ENCODE data around the gene TEF. TPM values are rescaled to one million over a fixed set of nuclear protein-coding genes. Genes with fewer than 3 reads are reported as not detected.
A peak's percentile ranks its signal among the peaks of the same experiment; 100 is the strongest.
"Not testable (repeated sequence)": the region's sequence is repeated elsewhere in the genome, so short reads cannot be mapped to it uniquely, and the experiment has no call there.

Gene TEF
- total RNA-seq, 2 donors from 2014 or later = 2.4 to 4.0 TPM

DNA sequence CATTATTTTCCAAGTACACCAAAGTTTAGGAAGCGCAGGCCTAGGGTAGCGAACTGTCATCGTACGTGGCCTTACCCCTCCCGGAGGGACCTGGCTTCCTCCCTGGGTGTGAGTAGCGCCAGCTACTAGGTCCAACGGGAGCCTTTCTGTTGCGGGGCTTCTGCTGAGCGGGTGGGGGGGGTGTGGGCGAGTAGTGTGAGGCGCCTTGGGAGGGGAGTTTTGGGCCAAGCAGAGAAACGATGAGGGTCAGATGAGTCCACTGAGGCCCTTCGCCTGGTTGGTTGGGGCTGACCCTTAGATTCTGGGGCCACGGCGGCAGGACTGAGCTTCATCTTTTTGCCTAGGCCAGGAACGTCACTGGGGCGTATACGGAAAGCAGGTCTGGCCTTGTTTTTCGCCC, 868 bp downstream of the TEF start:
- Mint-ChIP-seq H3K9me3 (no peaks in the 10 kb centered on the region), H3K36me3 (ENCODE audit: low read depth) (no peaks in the 10 kb centered on the region), H3K4me1 (no peaks in the 10 kb centered on the region), H3K27ac (peak overlapping the region; percentile 96), H3K4me3 (peak overlapping the region; percentile 86), H3K27me3 (no peaks in the 10 kb centered on the region)
- no peak for ATAC-seq (replicated peaks)

DNA sequence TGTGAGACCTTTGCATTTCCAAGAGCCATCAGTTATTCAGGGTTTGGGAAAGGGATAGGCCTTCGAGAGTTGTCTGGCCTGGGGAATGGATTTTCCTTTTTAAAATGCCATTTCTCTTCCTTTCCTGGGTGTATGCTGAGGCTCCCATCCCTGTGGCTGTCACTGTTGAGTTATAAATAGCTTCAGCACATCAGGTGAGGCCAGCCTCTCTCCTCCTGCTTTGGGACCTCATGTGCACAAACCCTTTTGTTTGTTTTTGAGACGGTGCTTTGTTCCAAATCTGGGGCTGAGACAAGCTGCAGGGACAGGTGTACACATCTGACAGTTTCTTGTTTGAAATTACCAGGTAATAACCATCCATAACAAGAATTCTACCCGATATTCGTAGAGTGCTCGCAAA, 1.3 kb downstream of the TEF start:
- ATAC-seq (replicated peaks) = no peak
- Mint-ChIP-seq H3K27ac (peak overlapping the region; percentile 30), H3K4me3 (peak overlapping the region; percentile 86), H3K27me3 (no peaks in the 10 kb centered on the region), H3K9me3 (no peaks in the 10 kb centered on the region), H3K36me3 (ENCODE audit: low read depth) (peaks cover under 1% of the 10 kb centered on the region), H3K4me1 (no peaks in the 10 kb centered on the region)

DNA sequence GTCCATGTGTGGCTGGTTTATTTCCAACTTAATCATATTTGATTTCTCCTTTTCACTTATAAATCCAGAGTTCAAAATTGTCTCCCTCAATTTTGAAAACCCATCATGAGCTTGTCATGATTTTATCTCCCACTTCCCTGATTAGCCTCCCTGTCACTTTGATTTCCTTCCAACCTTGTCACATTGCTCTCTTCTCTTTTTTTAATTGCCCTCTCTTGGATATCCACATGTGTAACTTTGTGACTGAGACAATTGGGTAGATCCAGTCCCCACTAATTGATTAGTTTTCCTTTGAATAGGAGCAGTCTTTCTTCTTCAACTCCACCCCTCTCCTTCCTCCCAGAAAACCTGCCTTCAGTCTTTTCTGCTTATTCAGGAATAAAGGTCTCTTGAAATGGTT, 2.4 kb downstream of the TEF start:
- no peak overlapping the region for H3K27ac Mint-ChIP-seq
- H3K27me3 Mint-ChIP-seq = no peaks in the 10 kb centered on the region
- H3K36me3 Mint-ChIP-seq (ENCODE audit: low read depth) = peaks cover 8% of the 10 kb centered on the region
- ATAC-seq (replicated peaks) = no peak
- H3K9me3 Mint-ChIP-seq = no peaks in the 10 kb centered on the region
- H3K4me3 Mint-ChIP-seq = peak overlapping the region; percentile 86
- no peaks in the 10 kb centered on the region for H3K4me1 Mint-ChIP-seq

DNA sequence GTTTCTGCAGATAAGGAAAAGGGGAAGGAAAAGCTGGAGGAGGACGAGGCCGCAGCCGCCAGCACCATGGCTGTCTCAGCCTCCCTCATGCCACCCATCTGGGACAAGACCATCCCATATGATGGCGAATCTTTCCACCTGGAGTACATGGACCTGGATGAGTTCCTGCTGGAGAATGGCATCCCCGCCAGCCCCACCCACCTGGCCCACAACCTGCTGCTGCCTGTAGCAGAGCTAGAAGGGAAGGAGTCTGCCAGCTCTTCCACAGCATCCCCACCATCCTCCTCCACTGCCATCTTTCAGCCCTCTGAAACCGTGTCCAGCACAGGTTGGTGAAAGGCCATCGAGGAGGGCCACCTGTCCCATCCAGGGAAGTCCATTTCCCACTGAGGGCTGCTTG, 5.6 kb downstream of the TEF start:
- H3K4me1 Mint-ChIP-seq = no peaks in the 10 kb centered on the region
- no peak for ATAC-seq (replicated peaks)
- no peak overlapping the region for H3K27ac Mint-ChIP-seq
- H3K4me3 Mint-ChIP-seq = no peak overlapping the region
- H3K36me3 Mint-ChIP-seq (ENCODE audit: low read depth) = peaks cover 13% of the 10 kb centered on the region
- no peaks in the 10 kb centered on the region for H3K27me3 Mint-ChIP-seq
- no peaks in the 10 kb centered on the region for H3K9me3 Mint-ChIP-seq

DNA sequence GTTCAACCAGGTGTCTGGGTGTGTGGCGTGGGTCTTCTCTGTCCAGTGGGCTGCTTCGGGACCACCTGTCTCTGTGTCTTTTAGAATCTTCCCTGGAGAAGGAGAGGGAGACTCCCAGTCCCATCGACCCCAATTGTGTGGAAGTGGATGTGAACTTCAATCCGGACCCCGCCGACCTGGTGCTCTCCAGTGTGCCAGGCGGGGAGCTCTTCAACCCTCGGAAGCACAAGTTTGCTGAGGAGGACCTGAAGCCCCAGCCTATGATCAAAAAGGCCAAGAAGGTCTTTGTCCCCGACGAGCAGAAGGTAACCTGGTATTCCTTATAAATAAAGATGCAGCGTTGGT, 12.2 kb downstream of the TEF start:
- Mint-ChIP-seq H3K4me3 (no peak overlapping the region), H3K36me3 (ENCODE audit: low read depth) (peaks cover 6% of the 10 kb centered on the region), H3K4me1 (no peaks in the 10 kb centered on the region), H3K9me3 (no peaks in the 10 kb centered on the region), H3K27ac (no peak overlapping the region), H3K27me3 (no peaks in the 10 kb centered on the region)
- ATAC-seq (replicated peaks) = no peak

DNA sequence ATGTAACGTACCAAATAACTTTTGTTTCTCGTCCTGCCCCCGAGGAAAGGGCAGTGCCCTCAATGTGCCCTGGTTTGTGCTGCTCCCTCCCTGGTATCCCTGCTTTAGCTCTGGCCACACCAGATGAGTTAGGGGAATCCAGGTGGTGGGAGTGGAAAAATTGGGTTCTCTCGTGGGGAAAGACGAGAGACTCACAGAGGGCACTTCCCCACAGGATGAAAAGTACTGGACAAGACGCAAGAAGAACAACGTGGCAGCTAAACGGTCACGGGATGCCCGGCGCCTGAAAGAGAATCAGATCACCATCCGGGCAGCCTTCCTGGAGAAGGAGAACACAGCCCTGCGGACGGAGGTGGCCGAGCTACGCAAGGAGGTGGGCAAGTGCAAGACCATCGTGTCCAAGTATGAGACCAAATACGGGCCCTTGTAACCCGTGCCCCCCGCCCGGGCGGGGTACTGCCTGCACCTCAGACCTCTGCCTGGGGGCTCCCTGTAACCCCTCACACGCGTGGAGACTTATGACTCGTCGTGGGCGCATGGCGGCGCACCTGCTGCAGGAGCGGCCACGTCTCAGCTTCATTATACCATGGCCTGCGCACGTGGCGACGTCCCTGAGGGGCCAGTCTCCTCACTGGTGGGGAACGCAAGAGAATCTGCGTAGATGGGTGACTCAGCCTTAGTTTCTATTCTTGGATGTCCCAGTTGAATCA, 13.9 kb downstream of the TEF start:
- H3K4me1 Mint-ChIP-seq = no peaks in the 10 kb centered on the region
- H3K9me3 Mint-ChIP-seq = no peaks in the 10 kb centered on the region
- ATAC-seq (replicated peaks) = no peak
- H3K27me3 Mint-ChIP-seq = no peaks in the 10 kb centered on the region
- no peak overlapping the region for H3K27ac Mint-ChIP-seq
- H3K36me3 Mint-ChIP-seq (ENCODE audit: low read depth) = peaks cover 4% of the 10 kb centered on the region
- H3K4me3 Mint-ChIP-seq = no peak overlapping the region

DNA sequence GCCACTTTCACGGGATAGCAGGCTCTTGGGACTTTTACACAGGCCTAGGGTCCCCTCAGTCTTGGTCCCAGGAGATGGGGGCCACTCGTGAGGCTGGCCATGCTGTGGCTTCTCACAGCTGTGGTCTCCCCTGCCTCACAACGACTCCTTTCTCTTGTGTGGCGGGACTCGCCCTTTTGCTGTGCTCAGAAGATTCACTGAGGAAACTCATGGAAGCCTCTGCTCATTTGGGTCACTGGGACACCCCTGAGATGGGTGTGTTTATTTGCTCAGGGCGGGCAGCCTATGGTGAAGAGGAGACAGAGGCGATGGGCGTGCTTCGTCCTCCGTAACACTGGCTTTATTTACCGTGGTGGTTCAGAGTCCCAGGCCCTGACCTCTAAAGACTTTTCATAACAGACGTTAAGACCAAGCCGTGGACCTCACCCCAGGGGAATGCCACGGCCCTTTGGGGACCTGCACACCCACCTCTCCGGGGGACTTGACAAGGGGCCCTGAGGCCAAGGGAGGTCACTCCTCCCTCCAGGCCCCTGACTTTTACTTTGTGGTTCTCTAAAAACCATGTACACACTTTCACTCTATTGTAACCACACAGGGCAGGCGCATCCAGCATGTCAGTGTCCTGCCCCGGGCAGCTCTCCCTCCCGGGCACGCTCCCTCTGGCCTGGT, 15.5 kb downstream of the TEF start:
- H3K4me3 Mint-ChIP-seq = no peak overlapping the region
- no peaks in the 10 kb centered on the region for H3K36me3 Mint-ChIP-seq (ENCODE audit: low read depth)
- no peak overlapping the region for H3K27ac Mint-ChIP-seq
- no peaks in the 10 kb centered on the region for H3K27me3 Mint-ChIP-seq
- no peaks in the 10 kb centered on the region for H3K4me1 Mint-ChIP-seq
- H3K9me3 Mint-ChIP-seq = no peaks in the 10 kb centered on the region
- no peak for ATAC-seq (replicated peaks)

DNA sequence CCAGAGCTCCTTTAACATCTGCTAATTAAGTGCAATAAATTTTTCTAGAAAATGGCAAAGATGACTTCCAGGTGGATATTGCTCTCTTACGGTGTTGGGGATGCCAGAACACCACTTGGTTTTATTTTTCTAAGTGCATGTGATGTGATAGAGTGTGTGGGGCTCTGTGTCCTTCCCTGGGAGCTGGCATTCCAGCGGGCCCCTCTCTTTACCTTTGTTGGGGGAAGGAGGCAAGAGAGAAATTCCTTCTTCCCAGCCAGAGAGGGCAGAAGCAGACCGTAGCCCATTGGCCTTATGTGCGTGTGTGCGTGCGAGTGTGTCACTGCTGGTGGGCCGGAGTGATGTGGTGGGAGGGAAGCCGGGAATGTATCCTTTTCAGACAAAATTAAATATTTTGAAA, 17.2 kb downstream of the TEF start:
- ATAC-seq (replicated peaks) = no peak
- no peak overlapping the region for H3K4me3 Mint-ChIP-seq
- H3K9me3 Mint-ChIP-seq = no peaks in the 10 kb centered on the region
- no peaks in the 10 kb centered on the region for H3K36me3 Mint-ChIP-seq (ENCODE audit: low read depth)
- no peak overlapping the region for H3K27ac Mint-ChIP-seq
- H3K4me1 Mint-ChIP-seq = peaks cover 5% of the 10 kb centered on the region
- H3K27me3 Mint-ChIP-seq = no peaks in the 10 kb centered on the region

DNA sequence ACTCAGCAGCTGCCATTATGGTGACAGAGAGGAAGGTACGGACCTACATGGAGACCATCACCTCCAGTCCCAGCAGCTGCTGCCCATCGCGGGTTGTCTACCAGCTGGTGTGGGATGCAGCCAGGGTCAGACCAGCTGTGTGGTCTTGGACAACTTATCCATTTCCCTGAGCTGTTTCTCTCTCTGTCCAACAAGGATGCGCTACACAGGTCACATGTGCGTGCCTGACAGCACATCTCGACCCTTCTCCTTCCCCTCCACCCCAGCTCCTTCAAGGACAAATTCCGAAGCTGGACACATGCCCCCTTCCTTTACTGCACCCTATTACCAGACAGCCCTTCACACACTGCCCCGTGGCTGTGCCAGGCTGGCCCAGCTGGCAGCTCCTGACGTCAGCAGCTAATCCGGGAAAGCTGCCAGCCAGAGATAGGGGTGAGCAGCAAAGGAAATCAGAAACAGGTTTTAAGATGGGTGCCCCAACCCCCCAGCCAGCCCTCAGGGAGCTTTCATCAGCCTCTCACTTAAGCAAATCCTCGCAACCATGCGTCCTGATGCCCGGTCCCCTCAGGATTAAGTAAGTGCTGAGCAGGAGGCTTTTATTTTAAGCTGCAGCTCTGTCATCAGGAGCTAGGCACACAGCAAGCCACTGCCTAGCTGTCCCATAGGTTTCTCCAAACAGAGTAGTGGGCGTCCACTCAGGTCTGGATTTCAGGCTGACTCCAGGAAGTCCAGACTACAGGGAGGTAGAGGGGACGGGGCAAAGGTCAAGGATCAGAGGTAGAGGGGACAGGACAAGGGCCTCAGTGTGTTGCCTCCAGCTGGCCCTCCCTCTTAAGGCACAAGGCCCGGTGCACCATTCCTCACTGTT, 20.3 kb downstream of the TEF start:
- no peaks in the 10 kb centered on the region for H3K27me3 Mint-ChIP-seq
- H3K27ac Mint-ChIP-seq = no peak overlapping the region
- no peaks in the 10 kb centered on the region for H3K36me3 Mint-ChIP-seq (ENCODE audit: low read depth)
- no peak overlapping the region for H3K4me3 Mint-ChIP-seq
- no peak for ATAC-seq (replicated peaks)
- H3K9me3 Mint-ChIP-seq = no peaks in the 10 kb centered on the region
- H3K4me1 Mint-ChIP-seq = peaks cover 5% of the 10 kb centered on the region

DNA sequence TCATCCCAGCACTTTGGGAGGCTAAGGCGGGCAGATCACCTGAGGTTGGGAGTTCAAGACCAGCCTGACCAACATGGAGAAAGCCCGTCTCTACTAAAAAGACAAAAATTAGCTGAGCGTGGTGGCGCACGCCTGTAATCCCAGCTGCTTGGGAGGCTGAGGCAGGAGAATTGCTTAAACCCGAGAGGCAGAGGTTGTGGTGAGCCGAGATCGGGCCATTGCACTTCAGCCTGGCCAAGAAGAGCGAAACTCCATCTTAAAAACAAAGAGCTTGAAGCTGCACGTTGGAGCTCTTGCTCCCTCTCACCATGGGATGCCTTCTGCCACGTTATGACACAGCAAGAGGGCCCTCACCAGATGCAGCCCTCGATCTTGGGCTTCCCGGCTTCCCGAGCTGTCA, 21.1 kb downstream of the TEF start:
- not testable (repeated sequence) for H3K27ac Mint-ChIP-seq; H3K27me3 Mint-ChIP-seq; H3K9me3 Mint-ChIP-seq; H3K4me1 Mint-ChIP-seq; ATAC-seq (replicated peaks); H3K36me3 Mint-ChIP-seq (ENCODE audit: low read depth); H3K4me3 Mint-ChIP-seq

DNA sequence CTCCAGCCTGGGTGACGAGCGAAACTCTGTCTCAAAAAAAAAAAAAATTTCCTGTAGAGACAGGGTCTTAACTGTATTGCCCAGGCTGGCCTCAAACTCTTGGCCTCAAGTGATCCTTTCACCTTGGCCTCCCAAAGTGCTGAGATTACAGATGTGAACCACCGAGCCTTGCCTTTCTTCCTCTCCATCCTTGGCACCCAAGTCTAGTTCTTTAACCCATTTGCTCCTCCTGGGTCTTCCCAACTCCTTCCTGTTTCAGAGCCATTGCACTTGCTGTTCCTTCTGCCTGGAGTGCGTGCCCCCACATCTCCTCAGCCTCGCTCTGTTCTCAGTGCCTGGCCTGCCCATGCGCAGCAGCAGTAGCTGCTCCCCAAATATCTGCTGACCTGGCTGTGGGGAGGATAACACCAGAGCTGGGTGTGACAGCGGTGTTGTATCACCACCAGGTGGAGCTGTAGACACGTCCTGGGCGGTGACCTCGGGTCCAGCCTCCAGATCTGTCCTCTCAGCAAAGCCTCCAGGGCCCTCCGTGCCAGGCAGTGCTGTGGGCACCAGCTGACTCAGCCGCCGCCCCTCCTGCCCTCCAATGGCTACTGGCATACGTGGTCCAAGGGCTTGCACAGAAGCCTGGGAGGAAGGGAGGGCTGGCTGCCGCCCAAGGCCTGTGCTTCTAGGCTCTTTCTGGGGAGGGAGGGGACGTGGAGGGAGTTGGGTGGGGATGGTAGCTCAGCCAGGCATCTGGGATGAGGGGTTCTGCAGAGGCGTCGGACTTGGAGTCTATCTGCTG, 22.0 kb downstream of the TEF start:
- ATAC-seq (replicated peaks) = peak; percentile 99
- H3K4me3 Mint-ChIP-seq = peak overlapping the region; percentile 40
- H3K27me3 Mint-ChIP-seq = no peaks in the 10 kb centered on the region
- no peaks in the 10 kb centered on the region for H3K9me3 Mint-ChIP-seq
- peaks cover 5% of the 10 kb centered on the region for H3K4me1 Mint-ChIP-seq
- H3K36me3 Mint-ChIP-seq (ENCODE audit: low read depth) = no peaks in the 10 kb centered on the region
- peak overlapping the region; percentile 57 for H3K27ac Mint-ChIP-seq

DNA sequence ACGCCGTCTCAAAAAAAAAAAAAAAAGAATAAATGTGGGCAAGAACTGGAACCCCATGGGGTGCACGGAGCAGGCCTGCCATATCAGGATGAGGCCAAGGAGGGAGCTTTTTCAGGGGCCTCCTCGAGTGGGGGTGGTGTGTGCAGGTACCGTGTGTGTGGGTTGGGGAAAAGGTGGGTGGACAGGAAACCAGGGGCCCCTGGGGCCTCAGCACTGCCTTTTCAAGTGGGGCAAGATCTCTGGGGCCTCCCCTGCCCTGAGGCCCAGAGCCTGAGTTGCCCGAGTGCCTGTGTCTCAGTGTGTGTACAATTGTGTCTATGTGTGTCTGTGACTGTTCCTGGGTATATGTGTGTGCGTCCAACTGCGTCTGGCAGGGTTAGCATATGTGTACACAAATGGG, 23.8 kb downstream of the TEF start:
- Mint-ChIP-seq H3K9me3 (no peaks in the 10 kb centered on the region), H3K4me3 (peak overlapping the region; percentile 41), H3K27ac (peak overlapping the region; percentile 70), H3K4me1 (peaks cover 5% of the 10 kb centered on the region), H3K27me3 (no peaks in the 10 kb centered on the region), H3K36me3 (ENCODE audit: low read depth) (no peaks in the 10 kb centered on the region)
- ATAC-seq (replicated peaks) = peak; percentile 32

DNA sequence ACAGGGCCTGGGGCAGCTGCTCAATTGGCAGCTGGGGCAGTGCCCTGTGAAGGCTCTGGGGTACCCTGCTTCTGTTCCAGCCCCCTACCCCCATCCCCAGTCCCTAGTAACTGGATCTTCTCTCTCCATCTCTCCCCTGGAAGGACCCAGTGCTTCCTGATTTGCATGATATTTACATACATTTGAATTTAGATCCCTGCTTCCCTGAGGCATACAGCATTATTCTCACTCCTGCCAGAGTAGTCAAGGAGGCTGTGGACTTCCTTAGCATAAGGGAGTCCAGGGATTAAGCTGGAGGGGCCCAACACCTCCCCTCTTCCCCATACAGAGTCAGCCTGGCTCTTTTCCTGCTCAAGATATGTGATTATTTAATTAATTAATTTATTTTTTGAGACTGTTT, 24.7 kb downstream of the TEF start:
- peak overlapping the region; percentile 41 for H3K4me3 Mint-ChIP-seq

DNA sequence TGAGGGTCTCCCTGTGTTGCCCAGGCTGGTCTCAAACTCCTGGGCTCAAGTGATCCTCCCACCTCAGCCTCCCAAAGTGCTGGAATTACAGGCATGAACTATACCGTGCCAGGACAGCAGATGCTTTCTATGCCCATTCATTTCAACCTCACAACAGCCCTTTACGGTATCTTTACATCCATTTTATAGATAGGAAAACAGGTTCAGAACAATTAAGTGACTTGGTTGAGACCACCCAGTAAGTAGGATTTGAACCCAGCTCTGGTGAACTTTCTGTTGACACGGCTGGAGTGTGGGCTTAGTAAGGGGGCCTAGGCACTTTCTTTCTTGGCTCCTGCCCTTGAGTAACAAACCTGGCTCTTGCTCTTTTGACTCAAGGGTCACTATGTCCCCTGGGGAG, 25.7 kb downstream of the TEF start:
- H3K4me1 Mint-ChIP-seq = peaks cover 10% of the 10 kb centered on the region
- no peak overlapping the region for H3K4me3 Mint-ChIP-seq
- H3K27ac Mint-ChIP-seq = peak overlapping the region; percentile 70
- no peaks in the 10 kb centered on the region for H3K27me3 Mint-ChIP-seq
- ATAC-seq (replicated peaks) = no peak
- no peaks in the 10 kb centered on the region for H3K9me3 Mint-ChIP-seq
- no peaks in the 10 kb centered on the region for H3K36me3 Mint-ChIP-seq (ENCODE audit: low read depth)

More for the DNA sequence above, 24.7 kb downstream of the TEF start:
- Mint-ChIP-seq H3K9me3 (no peaks in the 10 kb centered on the region), H3K36me3 (ENCODE audit: low read depth) (no peaks in the 10 kb centered on the region), H3K27ac (peak overlapping the region; percentile 70), H3K27me3 (no peaks in the 10 kb centered on the region), H3K4me1 (peaks cover 6% of the 10 kb centered on the region)
- no peak for ATAC-seq (replicated peaks)
